GM06990 (cell line): Measurements from ENCODE around the gene TATDN2.

Experiments
- DNase-seq: peaks from one replicate; pipeline ENCODE4 v3.0.0-alpha.2; 2011; ENCODE audit not compliant: insufficient read length; ENCODE audit errors: extremely low read depth
- H3K27me3 ChIP-seq: replicated peaks from 2 replicates; pipeline ENCODE4 v1.6.0; 2011; ENCODE audit warnings: low read length; ENCODE audit not compliant: control insufficient read depth, insufficient read depth
- H3K36me3 ChIP-seq: 2 replicates; pipeline ENCODE4 v1.5.1; 2011; ENCODE audit warnings: low read length; ENCODE audit not compliant: control insufficient read depth, insufficient read depth
- H3K4me3 ChIP-seq: replicated peaks from 2 replicates; pipeline ENCODE4 v1.5.1; 2011; ENCODE audit warnings: low read depth, mild to moderate bottlenecking, control low read depth, low read length
- TF ChIP-seq, protein P1 (sequence below): IDR thresholded peaks from 2 replicates; pipeline ENCODE4 v1.5.1; 2011; ENCODE audit warnings: low read length, control low read depth, mild to moderate bottlenecking, inconsistent platforms; ENCODE audit not compliant: insufficient read depth, poor library complexity, severe bottlenecking

TATDN2 gene

DNA sequence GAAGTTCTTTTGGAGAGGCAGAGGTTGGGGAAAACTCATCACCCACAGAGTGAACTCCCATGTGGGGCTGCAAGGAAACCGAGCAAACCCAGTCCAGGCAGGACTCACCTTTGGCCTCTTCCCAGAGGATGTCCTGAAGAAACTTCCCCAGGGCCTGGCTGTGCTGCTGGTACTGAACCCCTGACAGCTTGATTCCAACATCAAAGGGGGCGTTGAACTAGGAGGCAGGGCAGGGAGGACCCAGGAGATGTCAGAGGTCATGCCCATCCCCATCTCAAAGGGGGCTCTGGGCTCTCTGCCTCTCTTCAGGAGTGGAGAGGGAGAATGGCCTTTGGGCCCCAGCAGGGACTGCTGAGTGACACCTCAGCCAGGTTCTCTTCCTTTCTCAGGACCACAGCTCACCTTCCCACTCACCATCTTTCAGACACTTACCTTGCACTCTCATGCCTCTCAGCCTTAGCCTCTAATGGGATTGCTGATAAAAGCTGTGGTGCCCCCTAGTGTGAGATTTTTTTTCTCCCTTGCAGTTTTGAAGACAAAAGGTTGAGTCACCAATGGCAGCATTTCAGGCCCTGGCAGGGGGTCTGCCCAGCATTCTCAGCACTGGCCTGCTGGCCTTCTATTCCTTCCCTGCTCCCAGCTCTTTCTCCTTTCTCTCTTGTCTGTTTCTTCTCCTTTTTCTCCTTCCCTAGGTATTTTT is 38.5 kb downstream of the TATDN2 start:
- TF ChIP-seq, protein P1, sequence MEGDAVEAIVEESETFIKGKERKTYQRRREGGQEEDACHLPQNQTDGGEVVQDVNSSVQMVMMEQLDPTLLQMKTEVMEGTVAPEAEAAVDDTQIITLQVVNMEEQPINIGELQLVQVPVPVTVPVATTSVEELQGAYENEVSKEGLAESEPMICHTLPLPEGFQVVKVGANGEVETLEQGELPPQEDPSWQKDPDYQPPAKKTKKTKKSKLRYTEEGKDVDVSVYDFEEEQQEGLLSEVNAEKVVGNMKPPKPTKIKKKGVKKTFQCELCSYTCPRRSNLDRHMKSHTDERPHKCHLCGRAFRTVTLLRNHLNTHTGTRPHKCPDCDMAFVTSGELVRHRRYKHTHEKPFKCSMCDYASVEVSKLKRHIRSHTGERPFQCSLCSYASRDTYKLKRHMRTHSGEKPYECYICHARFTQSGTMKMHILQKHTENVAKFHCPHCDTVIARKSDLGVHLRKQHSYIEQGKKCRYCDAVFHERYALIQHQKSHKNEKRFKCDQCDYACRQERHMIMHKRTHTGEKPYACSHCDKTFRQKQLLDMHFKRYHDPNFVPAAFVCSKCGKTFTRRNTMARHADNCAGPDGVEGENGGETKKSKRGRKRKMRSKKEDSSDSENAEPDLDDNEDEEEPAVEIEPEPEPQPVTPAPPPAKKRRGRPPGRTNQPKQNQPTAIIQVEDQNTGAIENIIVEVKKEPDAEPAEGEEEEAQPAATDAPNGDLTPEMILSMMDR, result peak; percentile 70
- Histone ChIP-seq H3K4me3 (no peak overlapping the region), H3K27me3 (no peaks in the 10 kb centered on the region), H3K36me3 (peaks cover 21% of the 10 kb centered on the region)
- DNase-seq, result no peak

DNA sequence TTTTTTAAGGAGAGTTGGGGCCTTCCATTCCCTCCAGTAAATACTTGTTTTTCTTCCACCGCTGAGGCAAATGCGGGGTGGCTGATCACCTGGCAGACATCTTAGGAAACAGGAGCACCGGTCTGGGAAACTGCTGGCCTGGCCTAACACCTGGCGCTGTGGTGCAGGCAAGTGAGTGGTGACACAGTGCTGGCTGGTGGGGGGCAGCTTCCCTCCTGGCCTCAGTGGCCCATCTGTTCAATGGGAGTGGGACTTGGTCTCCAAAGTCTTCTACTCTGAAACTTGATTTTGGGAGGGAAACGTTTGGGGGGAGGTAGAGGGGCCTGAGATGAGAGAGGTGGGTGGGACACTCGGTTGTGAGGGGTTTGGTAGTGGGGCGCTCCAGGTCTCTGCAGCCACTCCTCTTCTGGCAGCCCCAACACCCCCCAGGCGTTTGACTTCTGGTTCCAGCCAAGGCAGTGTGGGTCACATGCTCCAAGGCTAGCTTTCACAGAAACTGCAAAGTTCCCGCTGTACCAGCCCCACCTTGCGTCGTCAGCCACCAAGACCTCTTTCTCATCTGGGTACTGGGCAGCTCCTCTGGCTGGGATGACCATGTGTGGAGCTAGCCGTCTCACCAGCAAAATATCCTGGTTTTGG is 39.8 kb downstream of the TATDN2 start:
- no peak overlapping the region for H3K4me3 ChIP-seq
- H3K27me3 ChIP-seq, result no peaks in the 10 kb centered on the region
- peaks cover 21% of the 10 kb centered on the region for H3K36me3 ChIP-seq
- TF ChIP-seq, protein P1, result no peak
- no peak for DNase-seq

GRCh38 chr3:10288575-10288960 is 40.3 kb downstream of the TATDN2 start:
- Histone ChIP-seq H3K36me3 (peaks cover 21% of the 10 kb centered on the region), H3K4me3 (no peak overlapping the region), H3K27me3 (no peaks in the 10 kb centered on the region)
- no peak for DNase-seq
- TF ChIP-seq, protein P1, result no peak

GRCh38 chr3:10289077-10289476 is 40.8 kb downstream of the TATDN2 start:
- TF ChIP-seq, protein P1, result no peak
- H3K27me3 ChIP-seq, result no peaks in the 10 kb centered on the region
- no peak for DNase-seq
- no peak overlapping the region for H3K4me3 ChIP-seq
- peaks cover 21% of the 10 kb centered on the region for H3K36me3 ChIP-seq

DNA sequence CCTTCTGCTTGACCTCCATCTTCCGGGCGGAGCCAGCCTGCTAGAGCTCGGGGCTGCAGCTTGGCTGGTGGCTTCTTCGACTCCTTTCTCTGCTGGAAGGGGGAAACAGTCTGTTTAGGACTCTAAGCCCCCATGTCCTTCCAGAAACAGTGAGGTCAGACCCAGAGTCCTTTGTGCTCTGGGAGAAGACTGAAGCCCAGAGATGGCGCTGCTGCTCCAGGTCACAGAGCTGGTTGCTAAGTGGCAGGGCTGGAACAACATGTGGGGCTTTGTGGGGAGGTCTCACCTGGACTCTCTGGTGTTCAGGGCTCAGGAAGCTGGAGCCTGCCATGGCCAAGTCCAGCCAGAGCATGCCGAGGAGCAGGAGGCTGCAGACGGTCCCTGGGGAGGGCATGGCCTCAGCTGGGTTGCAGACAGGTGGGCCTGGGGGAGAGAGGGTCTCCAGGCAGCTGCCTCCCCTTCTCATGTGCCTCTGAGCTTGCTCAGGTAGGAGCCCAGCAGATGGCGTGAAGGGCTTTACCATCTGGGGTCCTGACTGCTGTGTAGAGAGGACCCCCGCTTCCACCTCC is 41.6 kb downstream of the TATDN2 start:
- Histone ChIP-seq H3K27me3 (no peaks in the 10 kb centered on the region), H3K4me3 (no peak overlapping the region), H3K36me3 (peaks cover 21% of the 10 kb centered on the region)
- TF ChIP-seq, protein P1, result no peak
- DNase-seq, result no peak
